ENCODE data around the gene DCST1.

The DCST1 gene

DNA sequence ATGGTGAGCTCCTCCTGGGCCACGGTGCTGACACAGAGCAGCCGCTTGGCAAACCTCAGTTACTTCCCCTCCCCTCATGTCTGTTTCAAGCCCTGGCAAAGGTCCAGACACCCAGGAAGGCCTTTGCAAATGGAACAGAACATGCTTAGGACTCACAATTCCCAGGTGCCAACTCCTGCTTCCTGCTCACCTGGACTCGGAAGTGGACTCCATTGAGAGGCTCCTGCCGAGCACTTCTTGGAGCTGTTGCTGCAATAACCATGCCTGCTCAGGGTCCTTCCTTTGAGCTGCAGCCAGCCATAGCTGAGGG lies 10.7 kb upstream of the DCST1 start:
- Histone ChIP-seq H3K27me3 (ENCODE audit: control insufficient read depth, insufficient read depth, low read length, poor library complexity, severe bottlenecking) (no peaks in the 10 kb centered on the region), H3K36me3 (ENCODE audit: control insufficient read depth, insufficient read depth, low read length) (no peaks in the 10 kb centered on the region), H3K4me1 (ENCODE audit: control insufficient read depth, insufficient read depth, low read length) (peaks cover 15% of the 10 kb centered on the region), H3K27ac (ENCODE audit: insufficient read depth, low read depth, low read length, poor library complexity, severe bottlenecking) (no peak overlapping the region), H3K9me3 (ENCODE audit: control insufficient read depth, low read length) (no peaks in the 10 kb centered on the region), H3K4me3 (ENCODE audit: insufficient read depth, low read depth, low read length) (no peak overlapping the region)
- 88 to 92% methylated on average over 4 of the region's 4 CpGs for WGBS, 2 experiments

DNA sequence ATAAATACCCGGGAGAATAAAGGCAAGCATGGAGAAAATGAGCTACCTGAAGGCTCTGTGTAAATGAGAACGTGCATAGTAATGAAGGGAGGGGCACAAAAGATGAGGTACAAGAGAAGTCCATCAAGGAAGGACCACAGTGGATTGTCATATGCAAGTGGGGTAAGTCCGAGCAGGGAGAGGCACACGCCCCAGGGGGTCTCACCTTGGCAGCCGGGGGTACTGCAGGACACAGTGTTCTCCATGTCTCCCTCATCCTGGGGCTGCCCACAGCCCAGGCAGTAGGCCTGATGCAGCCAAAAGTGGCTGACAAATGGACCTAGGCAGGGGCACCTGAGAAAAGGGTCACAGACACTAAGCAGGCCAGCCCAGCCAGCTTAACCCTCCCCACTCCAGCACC lies 10.0 kb upstream of the DCST1 start:
- WGBS, 2 experiments = 81 to 85% methylated on average over 5 of the region's 5 CpGs
- Histone ChIP-seq H3K27me3 (ENCODE audit: control insufficient read depth, insufficient read depth, low read length, poor library complexity, severe bottlenecking) (no peaks in the 10 kb centered on the region), H3K27ac (ENCODE audit: insufficient read depth, low read depth, low read length, poor library complexity, severe bottlenecking) (no peak overlapping the region), H3K9me3 (ENCODE audit: control insufficient read depth, low read length) (no peaks in the 10 kb centered on the region), H3K4me1 (ENCODE audit: control insufficient read depth, insufficient read depth, low read length) (peaks cover 9% of the 10 kb centered on the region), H3K36me3 (ENCODE audit: control insufficient read depth, insufficient read depth, low read length) (no peaks in the 10 kb centered on the region), H3K4me3 (ENCODE audit: insufficient read depth, low read depth, low read length) (no peak overlapping the region)

DNA sequence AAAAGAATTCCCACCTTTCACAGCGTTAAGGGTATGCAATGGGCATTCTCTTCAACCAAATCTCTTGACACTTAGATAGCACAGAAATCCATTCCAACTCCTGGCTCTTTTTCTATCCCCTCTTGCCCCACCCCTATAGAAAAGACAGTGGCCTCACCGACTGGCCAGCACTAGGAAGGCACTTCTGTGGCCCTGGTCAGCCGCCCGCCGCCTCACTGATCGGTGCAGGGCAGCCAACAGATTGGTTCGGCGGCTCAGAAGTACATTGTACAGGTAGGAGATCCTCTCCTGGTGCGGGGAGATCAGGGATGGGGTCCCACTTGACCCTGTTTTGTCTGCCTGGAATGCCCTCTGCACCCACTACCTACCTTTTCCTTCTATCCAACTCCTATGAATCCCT lies 9.3 kb upstream of the DCST1 start:
- WGBS, 2 experiments = 92 to 94% methylated on average over 9 of the region's 9 CpGs
- H3K4me1 ChIP-seq (ENCODE audit: control insufficient read depth, insufficient read depth, low read length) = peaks cover 6% of the 10 kb centered on the region

GRCh38 chr1:155026154-155026553 lies 7.5 kb upstream of the DCST1 start:
- Histone ChIP-seq H3K27ac (ENCODE audit: insufficient read depth, low read depth, low read length, poor library complexity, severe bottlenecking) (no peak overlapping the region), H3K9me3 (ENCODE audit: control insufficient read depth, low read length) (no peaks in the 10 kb centered on the region), H3K36me3 (ENCODE audit: control insufficient read depth, insufficient read depth, low read length) (no peaks in the 10 kb centered on the region), H3K27me3 (ENCODE audit: control insufficient read depth, insufficient read depth, low read length, poor library complexity, severe bottlenecking) (no peaks in the 10 kb centered on the region), H3K4me1 (ENCODE audit: control insufficient read depth, insufficient read depth, low read length) (no peaks in the 10 kb centered on the region), H3K4me3 (ENCODE audit: insufficient read depth, low read depth, low read length) (no peak overlapping the region)
- 68 to 71% methylated on average over 9 of the region's 9 CpGs for WGBS, 2 experiments

More for the DNA sequence above, 9.3 kb upstream of the DCST1 start:
- Histone ChIP-seq H3K27me3 (ENCODE audit: control insufficient read depth, insufficient read depth, low read length, poor library complexity, severe bottlenecking) (no peaks in the 10 kb centered on the region), H3K9me3 (ENCODE audit: control insufficient read depth, low read length) (no peaks in the 10 kb centered on the region), H3K27ac (ENCODE audit: insufficient read depth, low read depth, low read length, poor library complexity, severe bottlenecking) (no peak overlapping the region), H3K36me3 (ENCODE audit: control insufficient read depth, insufficient read depth, low read length) (no peaks in the 10 kb centered on the region), H3K4me3 (ENCODE audit: insufficient read depth, low read depth, low read length) (no peak overlapping the region)

- Histone ChIP-seq H3K36me3 (ENCODE audit: control insufficient read depth, insufficient read depth, low read length) (no peaks in the 10 kb centered on the region), H3K27ac (ENCODE audit: insufficient read depth, low read depth, low read length, poor library complexity, severe bottlenecking) (no peak overlapping the region), H3K9me3 (ENCODE audit: control insufficient read depth, low read length) (no peaks in the 10 kb centered on the region), H3K4me1 (ENCODE audit: control insufficient read depth, insufficient read depth, low read length) (no peaks in the 10 kb centered on the region), H3K4me3 (ENCODE audit: insufficient read depth, low read depth, low read length) (no peak overlapping the region), H3K27me3 (ENCODE audit: control insufficient read depth, insufficient read depth, low read length, poor library complexity, severe bottlenecking) (no peaks in the 10 kb centered on the region)
- WGBS, 2 experiments = 95% methylated on average over 6 of the region's 6 CpGs
Measured at GRCh38 chr1:155026588-155026987, 7.0 kb upstream of the DCST1 start.

- Histone ChIP-seq H3K27ac (ENCODE audit: insufficient read depth, low read depth, low read length, poor library complexity, severe bottlenecking) (no peak overlapping the region), H3K27me3 (ENCODE audit: control insufficient read depth, insufficient read depth, low read length, poor library complexity, severe bottlenecking) (no peaks in the 10 kb centered on the region), H3K4me3 (ENCODE audit: insufficient read depth, low read depth, low read length) (no peak overlapping the region), H3K4me1 (ENCODE audit: control insufficient read depth, insufficient read depth, low read length) (no peaks in the 10 kb centered on the region), H3K9me3 (ENCODE audit: control insufficient read depth, low read length) (no peaks in the 10 kb centered on the region), H3K36me3 (ENCODE audit: control insufficient read depth, insufficient read depth, low read length) (no peaks in the 10 kb centered on the region)
- WGBS, 2 experiments = 90 to 91% methylated on average over 16 of the region's 16 CpGs
Measured at GRCh38 chr1:155029513-155030242, 3.9 kb upstream of the DCST1 start.

DNA sequence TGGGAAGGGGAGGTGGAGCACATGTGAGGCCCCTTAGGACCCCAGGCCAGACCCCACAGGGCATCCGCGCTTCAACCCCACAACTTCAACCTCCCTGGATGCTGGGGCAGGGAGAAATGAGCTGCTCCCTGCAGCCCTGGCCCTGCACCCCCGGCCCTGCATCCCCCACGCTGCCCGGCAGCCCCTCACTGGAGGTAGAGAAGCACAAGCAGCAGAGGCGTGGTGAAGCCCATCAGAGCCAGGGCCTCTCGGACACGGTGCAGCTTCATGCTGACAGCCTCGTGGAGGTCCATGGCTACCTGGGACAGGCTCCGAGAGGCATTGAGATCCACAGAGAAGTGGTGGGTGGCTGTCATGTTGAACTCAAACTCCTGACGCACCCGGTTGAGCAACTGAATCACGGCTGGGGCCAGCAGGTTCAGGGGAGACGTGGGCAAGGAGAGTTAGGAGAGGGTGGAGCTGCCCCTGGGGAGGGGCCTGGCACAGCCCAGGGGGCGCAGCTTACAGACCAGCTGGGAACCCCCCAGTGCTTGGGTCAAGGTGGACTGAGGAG lies 3.3 kb upstream of the DCST1 start:
- H3K4me1 ChIP-seq (ENCODE audit: control insufficient read depth, insufficient read depth, low read length) = no peaks in the 10 kb centered on the region
- 92 to 93% methylated on average over 15 of the region's 15 CpGs for WGBS, 2 experiments
- H3K36me3 ChIP-seq (ENCODE audit: control insufficient read depth, insufficient read depth, low read length) = no peaks in the 10 kb centered on the region
- no peaks in the 10 kb centered on the region for H3K9me3 ChIP-seq (ENCODE audit: control insufficient read depth, low read length)
- no peaks in the 10 kb centered on the region for H3K27me3 ChIP-seq (ENCODE audit: control insufficient read depth, insufficient read depth, low read length, poor library complexity, severe bottlenecking)
- H3K27ac ChIP-seq (ENCODE audit: insufficient read depth, low read depth, low read length, poor library complexity, severe bottlenecking) = no peak overlapping the region
- no peak overlapping the region for H3K4me3 ChIP-seq (ENCODE audit: insufficient read depth, low read depth, low read length)

GRCh38 chr1:155030899-155031298 lies 2.7 kb upstream of the DCST1 start:
- Histone ChIP-seq H3K9me3 (ENCODE audit: control insufficient read depth, low read length) (no peaks in the 10 kb centered on the region), H3K4me3 (ENCODE audit: insufficient read depth, low read depth, low read length) (no peak overlapping the region)

DNA sequence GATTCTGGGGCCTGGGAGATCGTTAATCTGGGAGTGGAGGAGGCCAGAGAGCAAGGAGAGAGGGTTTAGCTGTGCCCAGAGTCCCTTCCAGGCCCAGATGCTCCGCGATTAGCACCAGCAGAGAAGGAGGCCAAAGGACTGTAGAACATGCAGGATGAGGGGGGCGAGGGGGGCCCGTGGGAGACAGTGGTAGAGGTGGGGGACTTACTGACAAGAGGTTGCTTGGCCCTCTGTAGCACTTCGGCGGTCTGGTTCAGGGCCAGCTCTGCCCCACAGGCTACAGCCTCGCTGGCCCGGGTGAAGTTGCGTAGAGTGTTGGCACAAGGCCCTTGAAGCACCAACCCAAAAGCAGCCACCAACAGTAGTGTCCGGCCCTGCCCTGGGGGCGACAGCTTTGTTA lies 738 bp upstream of the DCST1 start:
- H3K9me3 ChIP-seq (ENCODE audit: control insufficient read depth, low read length) = no peaks in the 10 kb centered on the region
- H3K4me1 ChIP-seq (ENCODE audit: control insufficient read depth, insufficient read depth, low read length) = no peaks in the 10 kb centered on the region
- H3K4me3 ChIP-seq (ENCODE audit: insufficient read depth, low read depth, low read length) = no peak overlapping the region
- no peak overlapping the region for H3K27ac ChIP-seq (ENCODE audit: insufficient read depth, low read depth, low read length, poor library complexity, severe bottlenecking)
- H3K27me3 ChIP-seq (ENCODE audit: control insufficient read depth, insufficient read depth, low read length, poor library complexity, severe bottlenecking) = no peaks in the 10 kb centered on the region
- H3K36me3 ChIP-seq (ENCODE audit: control insufficient read depth, insufficient read depth, low read length) = no peaks in the 10 kb centered on the region
- 92 to 93% methylated on average over 12 of the region's 12 CpGs for WGBS, 2 experiments

More at GRCh38 chr1:155030899-155031298, 2.7 kb upstream of the DCST1 start:
- Histone ChIP-seq H3K27ac (ENCODE audit: insufficient read depth, low read depth, low read length, poor library complexity, severe bottlenecking) (no peak overlapping the region), H3K27me3 (ENCODE audit: control insufficient read depth, insufficient read depth, low read length, poor library complexity, severe bottlenecking) (no peaks in the 10 kb centered on the region), H3K4me1 (ENCODE audit: control insufficient read depth, insufficient read depth, low read length) (no peaks in the 10 kb centered on the region), H3K36me3 (ENCODE audit: control insufficient read depth, insufficient read depth, low read length) (no peaks in the 10 kb centered on the region)
- 93 to 94% methylated on average over 11 of the region's 11 CpGs for WGBS, 2 experiments

GRCh38 chr1:155034318-155035208 lies 939 bp downstream of the DCST1 start:
- Histone ChIP-seq H3K36me3 (ENCODE audit: control insufficient read depth, insufficient read depth, low read length) (no peaks in the 10 kb centered on the region), H3K4me1 (ENCODE audit: control insufficient read depth, insufficient read depth, low read length) (no peaks in the 10 kb centered on the region), H3K27ac (ENCODE audit: insufficient read depth, low read depth, low read length, poor library complexity, severe bottlenecking) (no peak overlapping the region), H3K27me3 (ENCODE audit: control insufficient read depth, insufficient read depth, low read length, poor library complexity, severe bottlenecking) (no peaks in the 10 kb centered on the region), H3K4me3 (ENCODE audit: insufficient read depth, low read depth, low read length) (no peak overlapping the region), H3K9me3 (ENCODE audit: control insufficient read depth, low read length) (no peaks in the 10 kb centered on the region)
- 92 to 93% methylated on average over 20 of the region's 20 CpGs for WGBS, 2 experiments

Measured in ectodermal cell (in vitro differentiated cells).